Measurements from ENCODE around the gene ACADSB.

DNA sequence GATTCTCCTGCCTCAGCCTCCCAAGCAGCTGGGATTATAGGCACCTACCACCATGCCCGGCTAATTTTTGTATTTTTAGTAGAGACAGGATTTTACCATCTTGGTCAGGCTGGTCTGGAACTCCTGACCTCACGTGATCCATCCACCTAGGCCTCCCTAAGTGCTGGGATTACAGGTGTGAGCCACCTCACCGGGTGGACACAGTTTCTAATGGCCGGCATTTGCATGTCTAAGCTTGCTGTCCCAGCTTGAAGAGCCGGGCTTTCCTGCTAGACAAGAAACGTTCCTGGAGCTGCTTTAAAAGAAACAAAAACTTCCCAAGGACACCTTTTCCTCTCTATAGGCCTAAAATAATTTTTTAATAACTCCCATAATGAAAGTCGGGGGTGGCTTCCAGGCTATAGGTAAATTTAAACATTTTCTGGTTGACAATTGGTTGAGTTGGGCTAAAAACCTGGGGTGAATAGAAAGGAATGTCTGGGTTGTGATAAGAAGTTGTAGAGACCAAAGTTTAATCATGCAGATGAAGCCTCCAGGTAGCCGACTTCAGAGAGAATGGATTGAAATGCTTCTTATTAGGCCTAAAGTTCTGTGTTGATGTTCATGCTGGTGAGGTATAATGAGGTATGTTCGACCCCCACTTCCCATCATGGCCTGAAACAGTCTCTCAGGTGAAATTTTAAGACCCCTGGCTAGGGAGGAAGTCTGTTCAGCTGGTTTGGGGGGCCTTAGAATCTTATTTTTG lies 8.8 kb downstream of the ACADSB start:
- TF ChIP-seq, protein P1, sequence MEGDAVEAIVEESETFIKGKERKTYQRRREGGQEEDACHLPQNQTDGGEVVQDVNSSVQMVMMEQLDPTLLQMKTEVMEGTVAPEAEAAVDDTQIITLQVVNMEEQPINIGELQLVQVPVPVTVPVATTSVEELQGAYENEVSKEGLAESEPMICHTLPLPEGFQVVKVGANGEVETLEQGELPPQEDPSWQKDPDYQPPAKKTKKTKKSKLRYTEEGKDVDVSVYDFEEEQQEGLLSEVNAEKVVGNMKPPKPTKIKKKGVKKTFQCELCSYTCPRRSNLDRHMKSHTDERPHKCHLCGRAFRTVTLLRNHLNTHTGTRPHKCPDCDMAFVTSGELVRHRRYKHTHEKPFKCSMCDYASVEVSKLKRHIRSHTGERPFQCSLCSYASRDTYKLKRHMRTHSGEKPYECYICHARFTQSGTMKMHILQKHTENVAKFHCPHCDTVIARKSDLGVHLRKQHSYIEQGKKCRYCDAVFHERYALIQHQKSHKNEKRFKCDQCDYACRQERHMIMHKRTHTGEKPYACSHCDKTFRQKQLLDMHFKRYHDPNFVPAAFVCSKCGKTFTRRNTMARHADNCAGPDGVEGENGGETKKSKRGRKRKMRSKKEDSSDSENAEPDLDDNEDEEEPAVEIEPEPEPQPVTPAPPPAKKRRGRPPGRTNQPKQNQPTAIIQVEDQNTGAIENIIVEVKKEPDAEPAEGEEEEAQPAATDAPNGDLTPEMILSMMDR (IDR thresholded peaks at IDR 0.05): no peak
- no peak for TF ChIP-seq POLR2A (IDR thresholded peaks at IDR 0.05)
